ENCODE data around the gene CYTH2. TPM values are rescaled to one million over a fixed set of nuclear protein-coding genes. Genes with fewer than 3 reads are reported as not detected.

The CYTH2 gene
- total and polyA plus RNA-seq, 9 of the 15 experiments (the other 6 are each of a cell fraction or from before 2014, with no cell fraction given) = 1.8 to 45.2 (median 23.8) TPM

DNA sequence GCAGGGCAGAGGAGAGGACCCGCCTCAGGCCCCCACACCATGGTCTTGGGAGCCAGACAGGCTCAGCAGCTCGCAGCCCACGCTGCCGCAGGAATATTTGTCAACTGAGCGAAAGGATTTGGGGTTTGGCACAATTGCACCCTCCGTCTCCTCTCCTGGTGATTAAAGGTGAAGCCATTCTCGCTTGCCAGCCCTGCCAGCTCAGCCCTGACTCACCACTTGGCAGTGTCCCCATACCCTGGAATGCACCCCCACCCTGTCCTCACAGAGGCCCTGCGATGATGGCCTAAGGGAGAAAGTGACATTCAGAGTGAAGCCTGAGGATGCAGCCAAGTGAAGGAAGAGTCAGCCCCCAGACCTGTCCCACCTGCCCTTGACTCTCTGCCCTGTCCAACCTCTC, 18.8 kb downstream of the CYTH2 start:
- H3K4me1 ChIP-seq (replicated peaks in 1 of 2; ENCODE audit: control insufficient read depth in 2 of 2, insufficient read depth in 2 of 2, low read length in 2 of 2) = peaks cover 26 to 40% of the 10 kb centered on the region in 2 experiments
- H3K4me3 ChIP-seq = no peak overlapping the region
- H3K79me2 ChIP-seq (ENCODE audit: control insufficient read depth, insufficient read depth, low read length) = no peaks in the 10 kb centered on the region
- H3K9me3 ChIP-seq (replicated peaks; ENCODE audit: control insufficient read depth, insufficient read depth, low read depth, low read length) = no peaks in the 10 kb centered on the region
- DNase-seq (ENCODE audit: extremely low read depth in 1 of 4, low spot score in 3 of 4) (no peak), FAIRE-seq (no peak), ATAC-seq (no peak)
- no peaks in the 10 kb centered on the region for H3K27me3 ChIP-seq (ENCODE audit: control insufficient read depth in 2 of 2, insufficient read depth in 2 of 2, low read length in 2 of 2)
- peaks cover 2% of the 10 kb centered on the region; the same call in 1 of the 3 replicates for H3K36me3 ChIP-seq (ENCODE audit: control insufficient read depth, insufficient read depth, low read length)
- in situ Hi-C loops (cut with MboI) (no loop called here), intact Hi-C loops (cut with micrococcal nuclease) (no loop called here)
- H4K20me1 ChIP-seq (replicated peaks; ENCODE audit: control insufficient read depth, insufficient read depth, low read length) = 0 out of 2 replicates have a peak, but pooled peaks cover 4% of the 10 kb centered on the region
- no peak overlapping the region for H2AFZ ChIP-seq (ENCODE audit: low read depth, low read length)
- H3K9me1 ChIP-seq (ENCODE audit: control insufficient read depth, insufficient read depth, low read length) = no peaks in the 10 kb centered on the region
- H3K9ac ChIP-seq (ENCODE audit: insufficient read depth in 1 of 2, low read depth in 2 of 2, low read length in 2 of 2) = peak overlapping the region in 1 of 2 experiments; percentile 43; a peak in 2 of 4 replicates
- no TSS peak for BruUV-seq (replicated peaks)
- no peak overlapping the region for H3K4me2 ChIP-seq (ENCODE audit: insufficient read depth, low read length)
- 70% methylated on average over 8 of the region's 8 CpGs for WGBS (ENCODE audit: insufficient coverage, low coverage, missing lambda C conversion rate)
- POLR2A ChIA-PET = interaction anchor here (0.5 to 1.2 kb wide), 6 partner anchors 9 to 30 kb away, joined by 3 to 9 read pairs (median 4); no protein-coding TSS in a partner anchor
- H3K27ac ChIP-seq (ENCODE audit: extremely low read depth, low read depth, low read length) = no peak overlapping the region
- CTCF ChIA-PET (ENCODE audit: low intra/inter-chr PET ratio) = no interaction called here
- TF ChIP-seq SLC30A9 (CRISPR knock-in tag; IDR thresholded peaks at IDR 0.05) (no peak), CBX1 (IDR thresholded peaks at IDR 0.05; ENCODE audit: low read depth) (no peak), TCF7 (IDR thresholded peaks at IDR 0.05; ENCODE audit: borderline replicate concordance) (no peak), ZNF586 (CRISPR knock-in tag; conservative IDR thresholded peaks at IDR 0.05) (no peak), HMG20B (CRISPR knock-in tag; IDR thresholded peaks at IDR 0.05) (no peak), ZNF277 (CRISPR knock-in tag; IDR thresholded peaks at IDR 0.05; ENCODE audit: borderline replicate concordance) (no peak), ZNF217 (CRISPR knock-in tag; IDR thresholded peaks at IDR 0.05) (no peak), SETDB1 (IDR thresholded peaks at IDR 0.05; ENCODE audit: low read length) (no peak), HMBOX1 (IDR thresholded peaks at IDR 0.05) (no peak), ZC3H8 (IDR thresholded peaks at IDR 0.05) (no peak), ZNF518B (CRISPR knock-in tag; IDR thresholded peaks at IDR 0.05) (no peak), ZBTB33 (CRISPR knock-in tag; IDR thresholded peaks at IDR 0.05) (no peak), DACH1 (IDR thresholded peaks at IDR 0.05; ENCODE audit: partially characterized antibody) (no peak), PTRF (tag; IDR thresholded peaks at IDR 0.05) (no peak)
- TF ChIP-seq, protein P1, sequence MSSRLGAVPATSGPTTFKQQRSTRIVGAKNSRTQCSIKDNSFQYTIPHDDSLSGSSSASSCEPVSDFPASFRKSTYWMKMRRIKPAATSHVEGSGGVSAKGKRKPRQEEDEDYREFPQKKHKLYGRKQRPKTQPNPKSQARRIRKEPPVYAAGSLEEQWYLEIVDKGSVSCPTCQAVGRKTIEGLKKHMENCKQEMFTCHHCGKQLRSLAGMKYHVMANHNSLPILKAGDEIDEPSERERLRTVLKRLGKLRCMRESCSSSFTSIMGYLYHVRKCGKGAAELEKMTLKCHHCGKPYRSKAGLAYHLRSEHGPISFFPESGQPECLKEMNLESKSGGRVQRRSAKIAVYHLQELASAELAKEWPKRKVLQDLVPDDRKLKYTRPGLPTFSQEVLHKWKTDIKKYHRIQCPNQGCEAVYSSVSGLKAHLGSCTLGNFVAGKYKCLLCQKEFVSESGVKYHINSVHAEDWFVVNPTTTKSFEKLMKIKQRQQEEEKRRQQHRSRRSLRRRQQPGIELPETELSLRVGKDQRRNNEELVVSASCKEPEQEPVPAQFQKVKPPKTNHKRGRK (tag; IDR thresholded peaks at IDR 0.05) = no peak

Measured in K562 (cell line).